Neural progenitor cell (in vitro differentiated cells): Measurements from ENCODE around the gene PROSER2. TPM values are rescaled to one million over a fixed set of nuclear protein-coding genes. Genes with fewer than 3 reads are reported as not detected.

Source experiments
- DNase-seq: peaks from one replicate; pipeline ENCODE4 v3.0.0-alpha.2; 2016; ENCODE audit warnings: low spot score
- H2AFZ ChIP-seq: fragments of 200-600 bp; sonication (generic); replicated peaks from 2 replicates; pipeline ENCODE4 v1.6.1; 2016; ENCODE audit warnings: antibody characterized with exemption
- H3F3A ChIP-seq: fragments of 200-600 bp; sonication (generic); 2 replicates; pipeline ENCODE4 v1.6.1; 2016; ENCODE audit warnings: antibody characterized with exemption, low read depth
- H3K27ac ChIP-seq: fragments of 200-600 bp; sonication (generic); 2 replicates; pipeline ENCODE4 v1.5.1; 2016; ENCODE audit warnings: mild to moderate bottlenecking
- H3K27me3 ChIP-seq: fragments of 200-600 bp; sonication (generic); 2 replicates; pipeline ENCODE4 v1.6.1; 2016; ENCODE audit warnings: mild to moderate bottlenecking, moderate library complexity
- H3K36me3 ChIP-seq: fragments of 200-600 bp; sonication (generic); 2 replicates; pipeline ENCODE4 v1.5.1; 2016
- H3K4me1 ChIP-seq: fragments of 200-600 bp; sonication (generic); 2 replicates; pipeline ENCODE4 v1.6.1; 2016; ENCODE audit warnings: mixed run types
- H3K4me2 ChIP-seq: fragments of 200-600 bp; sonication (generic); 2 replicates; pipeline ENCODE4 v1.6.1; 2016
- H3K4me3 ChIP-seq: fragments of 200-600 bp; sonication (generic); 2 replicates; pipeline ENCODE4 v1.5.1; 2016
- H3K79me2 ChIP-seq: fragments of 200-600 bp; sonication (generic); 2 replicates; pipeline ENCODE4 v1.6.1; 2016; ENCODE audit warnings: low read depth
- H3K9ac ChIP-seq: fragments of 200-600 bp; sonication (generic); 2 replicates; pipeline ENCODE4 v1.6.1; 2016
- H3K9me3 ChIP-seq: fragments of 200-600 bp; sonication (generic); 2 replicates; pipeline ENCODE4 v1.5.1; 2016; ENCODE audit warnings: low read depth
- H4K20me1 ChIP-seq: fragments of 200-600 bp; sonication (generic); 2 replicates; pipeline ENCODE4 v1.6.1; 2016; ENCODE audit warnings: low read depth
- H3K27ac Mint-ChIP-seq: 3 replicates; pipeline ENCODE4 v1.8.0; 2021; ENCODE audit warnings: mixed read lengths
- H3K27me3 Mint-ChIP-seq: 2 replicates; pipeline ENCODE4 v1.8.0; 2022; ENCODE audit warnings: low read depth, mild to moderate bottlenecking, inconsistent platforms, moderate library complexity, mixed read lengths; ENCODE audit not compliant: insufficient read depth
- H3K36me3 Mint-ChIP-seq: 3 replicates; pipeline ENCODE4 v1.8.0; 2021; ENCODE audit warnings: mixed read lengths
- H3K4me1 Mint-ChIP-seq: 3 replicates; pipeline ENCODE4 v1.8.0; 2021; ENCODE audit warnings: mixed read lengths
- H3K4me3 Mint-ChIP-seq: 3 replicates; pipeline ENCODE4 v1.8.0; 2021; ENCODE audit warnings: mild to moderate bottlenecking, moderate library complexity, mixed read lengths
- H3K9me3 Mint-ChIP-seq: 3 replicates; pipeline ENCODE4 v1.8.0; 2020; ENCODE audit warnings: mixed read lengths
- CTCF ChIP-seq: fragments of 200-600 bp; sonication (generic); IDR thresholded peaks from 2 replicates; pipeline ENCODE4 v1.5.1; 2017; ENCODE audit warnings: antibody characterized with exemption, mild to moderate bottlenecking
- EZH2 ChIP-seq: fragments of 200-600 bp; sonication (generic); IDR thresholded peaks from 2 replicates; pipeline ENCODE4 v1.6.1; 2017; ENCODE audit warnings: antibody characterized with exemption, mild to moderate bottlenecking, moderate library complexity
- EZH2phosphoT487 ChIP-seq: fragments of 200-600 bp; sonication (generic); IDR thresholded peaks from 2 replicates; pipeline ENCODE4 v1.6.1; 2017; ENCODE audit warnings: antibody characterized with exemption
- total RNA-seq: library from RNA; depleted of rRNA; stranded (reverse); fragments of >200 nt; gene quantifications from 2 replicates; pipeline ENCODE4 v1.2.3, GENCODE V29; 2015; ENCODE audit warnings: low replicate concordance

PROSER2 gene
- total RNA-seq, 1 donor from 2014 or later: 2.3 TPM

DNA sequence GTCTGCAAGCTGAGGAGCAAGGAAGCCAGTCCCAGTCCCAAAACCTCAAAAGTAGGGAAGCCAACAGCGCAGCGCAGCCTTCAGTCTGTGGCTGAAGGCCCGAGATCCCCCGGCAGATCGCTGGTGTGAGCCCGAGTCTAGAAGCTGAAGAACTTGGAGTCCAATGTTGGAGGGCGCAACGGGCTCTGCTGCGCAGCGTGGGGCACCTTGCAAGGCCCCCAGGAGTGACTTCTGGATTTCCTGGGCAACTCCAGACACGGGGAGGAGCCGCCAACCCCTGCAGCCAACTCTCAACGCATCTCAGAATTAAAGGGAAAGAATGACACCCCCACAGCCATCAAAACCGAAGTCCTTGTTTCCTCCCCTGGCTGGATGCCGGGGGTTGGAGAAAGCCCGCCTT is 18.8 kb upstream of the PROSER2 start:
- no peaks in the 10 kb centered on the region for H4K20me1 ChIP-seq
- no peak overlapping the region for H3K4me3 Mint-ChIP-seq
- H3K27me3 Mint-ChIP-seq: no peaks in the 10 kb centered on the region
- no peak for DNase-seq
- no peak overlapping the region for H3K27ac Mint-ChIP-seq
- H3K4me2 ChIP-seq: no peak overlapping the region
- H3K4me3 ChIP-seq: no peak overlapping the region
- H3K36me3 Mint-ChIP-seq: no peaks in the 10 kb centered on the region
- no peak overlapping the region for H2AFZ ChIP-seq
- TF ChIP-seq EZH2phosphoT487 (no peak), EZH2 (no peak), CTCF (no peak)
- no peak overlapping the region for H3K27ac ChIP-seq
- H3K79me2 ChIP-seq: no peaks in the 10 kb centered on the region
- H3K36me3 ChIP-seq: no peaks in the 10 kb centered on the region
- peaks cover 2% of the 10 kb centered on the region for H3K9me3 Mint-ChIP-seq
- no peak overlapping the region for H3K9ac ChIP-seq
- no peaks in the 10 kb centered on the region for H3K9me3 ChIP-seq
- peaks cover 7% of the 10 kb centered on the region for H3K4me1 Mint-ChIP-seq
- H3K4me1 ChIP-seq: no peaks in the 10 kb centered on the region
- peaks cover 6% of the 10 kb centered on the region for H3F3A ChIP-seq
- H3K27me3 ChIP-seq: no peaks in the 10 kb centered on the region

DNA sequence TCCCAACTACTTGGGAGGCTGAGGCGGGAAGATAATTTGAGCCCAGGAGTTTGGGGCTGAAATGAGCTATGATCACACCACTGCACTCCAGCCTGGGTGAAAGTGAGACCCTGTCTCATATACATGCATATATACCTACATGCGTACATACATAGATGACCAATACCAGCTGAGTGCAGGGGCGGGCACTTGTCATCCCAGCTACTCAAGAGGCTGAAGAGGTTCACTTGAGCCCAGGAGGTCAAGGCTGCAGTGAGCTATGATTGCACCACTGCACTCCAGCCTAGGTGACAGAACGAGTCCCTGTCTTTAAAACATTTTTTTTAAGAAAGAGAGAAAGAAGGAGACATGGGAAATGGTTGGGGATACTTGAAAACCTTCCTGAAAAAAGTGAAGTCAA is 17.4 kb upstream of the PROSER2 start:
- Histone ChIP-seq H3K27ac (no peak overlapping the region), H3F3A (peaks cover 5% of the 10 kb centered on the region), H3K79me2 (no peaks in the 10 kb centered on the region), H3K9me3 (no peaks in the 10 kb centered on the region), H3K4me2 (no peak overlapping the region), H3K9ac (no peak overlapping the region), H3K27me3 (no peaks in the 10 kb centered on the region), H4K20me1 (no peaks in the 10 kb centered on the region), H2AFZ (no peak overlapping the region), H3K36me3 (no peaks in the 10 kb centered on the region), H3K4me1 (peaks cover 8% of the 10 kb centered on the region), H3K4me3 (no peak overlapping the region)
- TF ChIP-seq CTCF: no peak
- Mint-ChIP-seq H3K36me3 (no peaks in the 10 kb centered on the region), H3K9me3 (peaks cover 2% of the 10 kb centered on the region), H3K4me3 (no peak overlapping the region), H3K27ac (no peak overlapping the region), H3K4me1 (peaks cover 7% of the 10 kb centered on the region), H3K27me3 (no peaks in the 10 kb centered on the region)
- no peak for DNase-seq

DNA sequence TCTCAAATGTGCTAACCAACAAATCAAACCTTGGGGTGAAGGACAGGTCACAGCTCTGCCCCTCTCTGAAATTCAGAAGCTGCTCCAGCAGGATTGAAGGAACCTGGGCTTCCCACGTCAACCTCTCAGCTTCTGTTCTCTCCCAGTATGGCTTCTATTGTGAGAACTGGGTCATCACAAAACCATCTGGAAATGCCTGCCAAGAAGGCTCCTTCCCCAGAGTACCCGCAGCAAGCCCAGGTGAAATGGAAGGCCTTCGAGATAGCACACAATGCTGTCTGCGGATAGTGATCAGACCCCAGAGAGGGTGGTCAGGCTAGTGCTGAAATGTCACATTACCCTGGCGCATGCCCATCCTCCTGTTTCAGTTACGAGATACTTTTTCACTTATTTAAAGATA is 16.4 kb upstream of the PROSER2 start:
- no peaks in the 10 kb centered on the region for H3K27me3 ChIP-seq
- peaks cover 11% of the 10 kb centered on the region for H3K4me1 ChIP-seq
- peaks cover 5% of the 10 kb centered on the region for H3F3A ChIP-seq
- Mint-ChIP-seq H3K27ac (no peak overlapping the region), H3K9me3 (peaks cover 2% of the 10 kb centered on the region), H3K4me1 (peaks cover 9% of the 10 kb centered on the region), H3K27me3 (no peaks in the 10 kb centered on the region), H3K4me3 (no peak overlapping the region), H3K36me3 (no peaks in the 10 kb centered on the region)
- H3K36me3 ChIP-seq: no peaks in the 10 kb centered on the region
- no peak overlapping the region for H3K27ac ChIP-seq
- no peak for DNase-seq
- no peaks in the 10 kb centered on the region for H4K20me1 ChIP-seq
- no peaks in the 10 kb centered on the region for H3K79me2 ChIP-seq
- no peak for TF ChIP-seq EZH2
- no peak for TF ChIP-seq EZH2phosphoT487
- TF ChIP-seq CTCF: no peak
- H3K4me2 ChIP-seq: no peak overlapping the region
- no peak overlapping the region for H3K9ac ChIP-seq
- no peak overlapping the region for H3K4me3 ChIP-seq
- H2AFZ ChIP-seq: no peak overlapping the region
- H3K9me3 ChIP-seq: no peaks in the 10 kb centered on the region

DNA sequence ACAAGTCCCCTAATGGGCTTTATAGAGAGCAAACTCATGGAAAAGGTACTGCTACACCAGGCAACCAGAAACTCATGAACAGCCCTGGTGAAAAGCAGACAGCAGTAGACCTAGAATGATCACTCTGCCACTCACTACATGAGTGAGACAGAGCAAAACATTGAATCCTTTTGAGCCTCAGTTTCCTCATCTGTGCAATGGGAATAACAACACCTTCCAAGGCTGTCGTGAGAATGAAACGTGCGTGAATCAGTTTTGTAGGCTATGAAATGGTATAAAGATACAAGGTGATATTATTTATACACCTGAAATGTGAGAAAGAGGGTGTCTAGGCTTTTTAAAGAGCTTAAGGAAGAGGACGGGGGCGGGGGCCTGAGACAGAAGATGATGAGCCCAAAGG is 14.3 kb upstream of the PROSER2 start:
- Histone ChIP-seq H3K4me3 (no peak overlapping the region), H3K9me3 (no peaks in the 10 kb centered on the region), H3K4me1 (peaks cover 11% of the 10 kb centered on the region), H3K36me3 (no peaks in the 10 kb centered on the region), H2AFZ (no peak overlapping the region), H3K27me3 (no peaks in the 10 kb centered on the region), H3K4me2 (no peak overlapping the region), H3K79me2 (no peaks in the 10 kb centered on the region), H3K9ac (no peak overlapping the region), H4K20me1 (no peaks in the 10 kb centered on the region), H3F3A (peaks cover 5% of the 10 kb centered on the region), H3K27ac (no peak overlapping the region)
- Mint-ChIP-seq H3K4me1 (peaks cover 9% of the 10 kb centered on the region), H3K27ac (no peak overlapping the region), H3K9me3 (peaks cover 2% of the 10 kb centered on the region), H3K27me3 (peaks cover 4% of the 10 kb centered on the region), H3K4me3 (no peak overlapping the region), H3K36me3 (no peaks in the 10 kb centered on the region)
- DNase-seq: no peak
- TF ChIP-seq EZH2phosphoT487 (no peak), CTCF (no peak), EZH2 (no peak)
